Measurements from ENCODE around the gene PLCXD3.

DNA sequence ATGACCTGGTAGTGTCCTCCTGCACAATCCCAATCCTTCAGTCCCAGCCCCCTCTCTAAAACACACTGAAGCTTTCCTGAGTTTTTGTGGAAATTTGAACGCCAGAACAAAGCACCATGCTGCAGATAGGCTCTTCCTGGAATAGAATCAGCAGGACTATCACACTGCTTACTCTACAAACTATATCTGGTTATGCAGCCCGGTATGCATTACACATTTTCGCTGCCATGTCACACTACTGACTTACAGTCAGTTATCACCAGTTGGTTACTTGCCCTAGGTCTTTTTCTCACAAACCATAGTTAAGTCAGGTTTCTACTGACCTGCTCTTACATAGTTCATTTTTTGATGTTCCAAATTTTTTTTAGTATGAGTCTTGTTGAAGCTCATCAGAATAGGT lies 24.9 kb downstream of the PLCXD3 start:
- TF ChIP-seq, protein P1, sequence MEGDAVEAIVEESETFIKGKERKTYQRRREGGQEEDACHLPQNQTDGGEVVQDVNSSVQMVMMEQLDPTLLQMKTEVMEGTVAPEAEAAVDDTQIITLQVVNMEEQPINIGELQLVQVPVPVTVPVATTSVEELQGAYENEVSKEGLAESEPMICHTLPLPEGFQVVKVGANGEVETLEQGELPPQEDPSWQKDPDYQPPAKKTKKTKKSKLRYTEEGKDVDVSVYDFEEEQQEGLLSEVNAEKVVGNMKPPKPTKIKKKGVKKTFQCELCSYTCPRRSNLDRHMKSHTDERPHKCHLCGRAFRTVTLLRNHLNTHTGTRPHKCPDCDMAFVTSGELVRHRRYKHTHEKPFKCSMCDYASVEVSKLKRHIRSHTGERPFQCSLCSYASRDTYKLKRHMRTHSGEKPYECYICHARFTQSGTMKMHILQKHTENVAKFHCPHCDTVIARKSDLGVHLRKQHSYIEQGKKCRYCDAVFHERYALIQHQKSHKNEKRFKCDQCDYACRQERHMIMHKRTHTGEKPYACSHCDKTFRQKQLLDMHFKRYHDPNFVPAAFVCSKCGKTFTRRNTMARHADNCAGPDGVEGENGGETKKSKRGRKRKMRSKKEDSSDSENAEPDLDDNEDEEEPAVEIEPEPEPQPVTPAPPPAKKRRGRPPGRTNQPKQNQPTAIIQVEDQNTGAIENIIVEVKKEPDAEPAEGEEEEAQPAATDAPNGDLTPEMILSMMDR (IDR thresholded peaks at IDR 0.05), result no peak
- TF ChIP-seq POLR2A (IDR thresholded peaks at IDR 0.05), result no peak
